BJ (cell line): ENCODE measurements around the gene TRAPPC4. TPM values are rescaled to one million over a fixed set of nuclear protein-coding genes. Genes with fewer than 3 reads are reported as not detected.

ENCODE experiments used
- CTCF ChIA-PET: fragments of 350-600 bp; formaldehyde crosslinking; extraction: SDS; loops from one replicate; lab custom pipeline; 2021; ENCODE audit warnings: antibody characterized with exemption, inconsistent platforms; lab: Yijun Ruan, JAX
- POLR2A ChIA-PET: fragments of 300-600 bp; sonication (Branson Sonifier 250); formaldehyde crosslinking; extraction: SDS; loops from one replicate; lab custom pipeline; 2021; ENCODE audit warnings: antibody characterized with exemption; lab: Charles Lee
- DNase-seq: peaks from one replicate; pipeline ENCODE4 v3.0.0-alpha.2; 2011; ENCODE audit warnings: low read depth
- H3K27me3 ChIP-seq: 2 replicates; pipeline ENCODE4 v1.6.0; 2011; ENCODE audit warnings: low read length; ENCODE audit not compliant: control insufficient read depth, insufficient read depth
- H3K36me3 ChIP-seq: 2 replicates; pipeline ENCODE4 v1.5.1; 2011; ENCODE audit warnings: low read length; ENCODE audit not compliant: control insufficient read depth, insufficient read depth
- H3K4me3 ChIP-seq: 2 replicates; pipeline ENCODE4 v1.5.1; 2011; ENCODE audit warnings: low read depth, mild to moderate bottlenecking, control low read depth, low read length
- CTCF ChIP-seq: IDR thresholded peaks from 2 replicates; pipeline ENCODE4 v1.5.1; 2011; ENCODE audit warnings: low read depth, mild to moderate bottlenecking, control low read depth, inconsistent platforms, low read length, moderate library complexity; ENCODE audit not compliant: insufficient read depth
- polyA plus RNA-seq: library from polyadenylated mRNA; depleted of rRNA; stranded (reverse); fragments of >200 nt; gene quantifications from 2 replicates; pipeline ENCODE4 v1.2.3, GENCODE V29; 2011

Gene TRAPPC4
- polyA plus RNA-seq, 1 experiment = 167 TPM

- ChIA-PET CTCF (no interaction called here), POLR2A (no interaction called here)
- DNase-seq = no peak
- Histone ChIP-seq H3K27me3 (no peaks in the 10 kb centered on the region), H3K4me3 (no peak overlapping the region), H3K36me3 (peaks cover 7% of the 10 kb centered on the region)
- no peak for TF ChIP-seq CTCF
Observed at GRCh38 chr11:119026970-119027369, 8.4 kb downstream of the TRAPPC4 start.

GRCh38 chr11:119027561-119028345, 9.2 kb downstream of the TRAPPC4 start:
- no peak for DNase-seq
- TF ChIP-seq CTCF = no peak
- Histone ChIP-seq H3K27me3 (no peaks in the 10 kb centered on the region), H3K36me3 (peaks cover 5% of the 10 kb centered on the region), H3K4me3 (no peak overlapping the region)
- ChIA-PET CTCF (no interaction called here), POLR2A (no interaction called here)

- Histone ChIP-seq H3K27me3 (no peaks in the 10 kb centered on the region), H3K36me3 (peaks cover 5% of the 10 kb centered on the region), H3K4me3 (no peak overlapping the region)
- ChIA-PET CTCF (interaction anchor here (2.0 kb wide), 1 partner anchor 9 kb away, joined by 13 read pairs; the partner anchor contains the start of genes RPS25 and TRAPPC4), POLR2A (interaction anchor here (0.6 kb wide), 1 partner anchor 64 kb away, joined by 3 read pairs; no protein-coding TSS in a partner anchor)
- TF ChIP-seq CTCF = no peak
- no peak for DNase-seq
Observed at GRCh38 chr11:119028346-119029068, 9.9 kb downstream of the TRAPPC4 start.

GRCh38 chr11:119029069-119029339, 10.4 kb downstream of the TRAPPC4 start:
- ChIA-PET CTCF (interaction anchor here (2.0 kb wide), 1 partner anchor 9 kb away, joined by 13 read pairs; the partner anchor contains the start of genes RPS25 and TRAPPC4), POLR2A (interaction anchor here (0.6 kb wide), 1 partner anchor 64 kb away, joined by 3 read pairs; no protein-coding TSS in a partner anchor)
- peaks cover 5% of the 10 kb centered on the region for H3K36me3 ChIP-seq
- no peak for DNase-seq
- H3K27me3 ChIP-seq = no peaks in the 10 kb centered on the region
- no peak for TF ChIP-seq CTCF
- no peak overlapping the region for H3K4me3 ChIP-seq

- Histone ChIP-seq H3K27me3 (no peaks in the 10 kb centered on the region), H3K36me3 (peaks cover 4% of the 10 kb centered on the region), H3K4me3 (no peak overlapping the region)
- ChIA-PET POLR2A (interaction anchor here (0.6 kb wide), 1 partner anchor 63 kb away, joined by 3 read pairs; no protein-coding TSS in a partner anchor), CTCF (interaction anchor here (2.0 kb wide), 1 partner anchor 10 kb away, joined by 13 read pairs; the partner anchor contains the start of genes RPS25 and TRAPPC4)
- no peak for TF ChIP-seq CTCF
- no peak for DNase-seq
Observed at GRCh38 chr11:119029340-119030028, 10.9 kb downstream of the TRAPPC4 start.
